ENCODE data around the gene USP26.

GRCh38 chrX:133068461-133068860, 28.4 kb downstream of the USP26 start:
- TF ChIP-seq SETDB1 (CRISPR knock-in tag; IDR thresholded peaks at IDR 0.05; ENCODE audit: borderline replicate concordance): no peak
- no peak for TF ChIP-seq FOXA1 (IDR thresholded peaks at IDR 0.05)
- TF ChIP-seq FOXA1 (CRISPR knock-in tag; IDR thresholded peaks at IDR 0.05): no peak
- TF ChIP-seq ATF7-NPFF (CRISPR knock-in tag; IDR thresholded peaks at IDR 0.05; ENCODE audit: low read depth): no peak
- TF ChIP-seq GATAD1 (CRISPR knock-in tag; IDR thresholded peaks at IDR 0.05): no peak
- no peak for TF ChIP-seq RAD21 (CRISPR knock-in tag; IDR thresholded peaks at IDR 0.05)
